HepG2 (cell line): Measurements from ENCODE around the gene SLC29A1. TPM values are rescaled to one million over a fixed set of nuclear protein-coding genes. Genes with fewer than 3 reads are reported as not detected.

Experiments
- DBP ChIP-seq: sonication (generic); formaldehyde crosslinking; IDR thresholded peaks from 2 replicates; pipeline ENCODE4 v1.4.0; 2020; ENCODE audit warnings: missing genetic modification reagents; ENCODE audit errors: not compliant biosample characterization
- GMEB1 ChIP-seq: sonication (generic); formaldehyde crosslinking; IDR thresholded peaks from 2 replicates; pipeline ENCODE4 v1.5.1; 2020; ENCODE audit warnings: missing genetic modification reagents, mild to moderate bottlenecking, borderline replicate concordance
- NFKBIZ ChIP-seq: IDR thresholded peaks from 2 replicates; pipeline ENCODE4 v1.6.1; 2018; ENCODE audit warnings: missing genetic modification reagents, missing compliant biosample characterization
- PRDM10 ChIP-seq: sonication (generic); formaldehyde crosslinking; IDR thresholded peaks from 2 replicates; pipeline ENCODE4 v1.4.0; 2020; ENCODE audit warnings: low read depth, missing genetic modification reagents
- REST ChIP-seq, 2 experiments: IDR thresholded peaks; 2 replicates each; pipeline ENCODE4 v1.6.1; 2011 to 2012; ENCODE audit warnings: low read length in 2 of 2, borderline replicate concordance in 1 of 2, low read depth in 1 of 2, mild to moderate bottlenecking in 1 of 2, moderate library complexity in 1 of 2
- THAP11 ChIP-seq: IDR thresholded peaks from 2 replicates; pipeline ENCODE4 v1.6.1; 2016; ENCODE audit warnings: missing biosample characterization, missing genetic modification reagents
- THAP7 ChIP-seq: sonication (generic); formaldehyde crosslinking; IDR thresholded peaks from 2 replicates; pipeline ENCODE4 v1.8.1; 2023; ENCODE audit warnings: mild to moderate bottlenecking, missing genetic modification reagents
- ZBED4 ChIP-seq: sonication (generic); formaldehyde crosslinking; IDR thresholded peaks from 2 replicates; pipeline ENCODE4 v1.4.0; 2020; ENCODE audit warnings: missing genetic modification reagents, borderline replicate concordance
- ZIK1 ChIP-seq: sonication (generic); formaldehyde crosslinking; IDR thresholded peaks from 2 replicates; pipeline ENCODE4 v1.5.0; 2020; ENCODE audit warnings: mild to moderate bottlenecking, low read depth, missing genetic modification reagents, borderline replicate concordance
- ZNF253 ChIP-seq: sonication (generic); formaldehyde crosslinking; IDR thresholded peaks from 2 replicates; pipeline ENCODE4 v1.8.0; 2022; ENCODE audit warnings: mild to moderate bottlenecking, missing genetic modification reagents, borderline replicate concordance
- ZNF550 ChIP-seq: sonication (generic); formaldehyde crosslinking; IDR thresholded peaks from 2 replicates; pipeline ENCODE4 v1.4.0; 2020; ENCODE audit warnings: mild to moderate bottlenecking, missing genetic modification reagents, borderline replicate concordance
- ZNF788 ChIP-seq: sonication (generic); formaldehyde crosslinking; IDR thresholded peaks from 2 replicates; pipeline ENCODE4 v1.5.0; 2020; ENCODE audit warnings: mild to moderate bottlenecking, missing genetic modification reagents, borderline replicate concordance
- polyA plus RNA-seq, 8 experiments: library from polyadenylated mRNA; depleted of rRNA in 3 of 8; stranded (reverse) in 7 of 8; unstranded in 1 of 8; fragments of >200 nt; fragmentation: Illumina TruSeq in 4 of 8; extraction: Trizol in 4 of 8; gene quantifications; 2 replicates each; pipeline versions ENCODE4 v1.2.1 to v1.2.3, GENCODE V29; 2011 to 2016; ENCODE audit warnings: low read depth in 4 of 8, missing spikeins in 1 of 8, mixed read lengths in 1 of 8; ENCODE audit not compliant: insufficient read depth in 1 of 8
- total RNA-seq, 5 experiments: library from RNA; depleted of rRNA; stranded (reverse); fragments of >200 nt; fragmentation: Illumina TruSeq; extraction: Trizol; gene quantifications; 2 replicates each; pipeline ENCODE4 v1.2.3, GENCODE V29; 2016; ENCODE audit warnings: low read depth in 1 of 5

Gene SLC29A1
- total and polyA plus RNA-seq, 2 of the 13 experiments (the other 11 are each of a cell fraction or from before 2014, with no cell fraction given): 43.2 to 106 TPM

- TF ChIP-seq ZBED4 (CRISPR knock-in tag) (peak; percentile 16; the same call in 1 of the 2 replicates), ZNF253 (CRISPR knock-in tag) (0 out of 2 replicates have a peak, but pooled peaks have one; percentile 22), PRDM10 (CRISPR knock-in tag) (peak; percentile 9; the same call in 1 of the 2 replicates), ZNF788 (CRISPR knock-in tag) (no peak; the same call in 1 of the 2 replicates), ZNF550 (0 out of 2 replicates have a peak, but pooled peaks have one; percentile 95), DBP (CRISPR knock-in tag) (no peak), GMEB1 (CRISPR knock-in tag) (no peak), THAP7 (CRISPR knock-in tag) (0 out of 2 replicates have a peak, but pooled peaks have one; percentile 15), ZIK1 (CRISPR knock-in tag) (no peak; the same call in 1 of the 2 replicates), NFKBIZ (CRISPR knock-in tag) (0 out of 2 replicates have a peak, but pooled peaks have one; percentile 22), THAP11 (CRISPR knock-in tag) (no peak), REST (IDR thresholded peaks at IDR 0.05; ENCODE audit: borderline replicate concordance in 1 of 2, low read depth in 1 of 2, low read length in 2 of 2) (no peak)
These were observed 22.1 kb downstream of the SLC29A1 start (continued) for GRCh38 chr6:44245391-44245911.
